ENCODE measurements around the gene SLC38A10. TPM values are rescaled to one million over a fixed set of nuclear protein-coding genes. Genes with fewer than 3 reads are reported as not detected.

SLC38A10 gene
- total and polyA plus RNA-seq, 12 donors = 17.6 to 190 (median 102) TPM

- no peaks in the 10 kb centered on the region for H3K27me3 ChIP-seq
- peak overlapping the region in 3 of 4 donors; percentile 31 to 65 (median 60) for H3K4me3 ChIP-seq
- no peak for TF ChIP-seq POLR2A (IDR thresholded peaks at IDR 0.05)
- no peak for TF ChIP-seq CTCF (IDR thresholded peaks at IDR 0.05)
- H3K36me3 ChIP-seq (replicated peaks in 1 of 2) = peaks cover 0 to 6% of the 10 kb centered on the region in 2 donors
- peaks cover 6 to 23% of the 10 kb centered on the region in 2 donors for H3K4me1 ChIP-seq (replicated peaks in 1 of 2)
- no peak for DNase-seq
- H3K27ac ChIP-seq = no peak overlapping the region
- WGBS, 4 donors = 0 to 1% (median 0%) methylated on average over 2 to 30 of the region's 30 CpGs; no CpG with 5 or more reads in 1 of the 4 donors
- intact Hi-C loops (cut with DNase I) = no loop called here
- no peaks in the 10 kb centered on the region for H3K9me3 ChIP-seq (replicated peaks in 1 of 3)
Observed at GRCh38 chr17:81222620-81222905, 72.5 kb downstream of the SLC38A10 start.

GRCh38 chr17:81221842-81222619 lies 73.1 kb downstream of the SLC38A10 start:
- intact Hi-C loops (cut with DNase I) = no loop called here
- WGBS, 4 donors = 8 to 16% (median 9%) methylated on average over 20 to 24 of the region's 24 CpGs; no CpG with 5 or more reads in 1 of the 4 donors
- peaks cover 6 to 23% of the 10 kb centered on the region in 2 donors for H3K4me1 ChIP-seq (replicated peaks in 1 of 2)
- peaks cover 0 to 6% of the 10 kb centered on the region in 2 donors for H3K36me3 ChIP-seq (replicated peaks in 1 of 2)
- peak overlapping the region in 3 of 4 donors; percentile 31 to 65 (median 60) for H3K4me3 ChIP-seq
- no peak overlapping the region for H3K27ac ChIP-seq
- TF ChIP-seq POLR2A (IDR thresholded peaks at IDR 0.05) (no peak), CTCF (IDR thresholded peaks at IDR 0.05) (no peak)
- no peak for DNase-seq
- no peaks in the 10 kb centered on the region for H3K27me3 ChIP-seq
- no peaks in the 10 kb centered on the region for H3K9me3 ChIP-seq (replicated peaks in 1 of 3)

GRCh38 chr17:81221371-81221841 lies 73.7 kb downstream of the SLC38A10 start:
- H3K4me3 ChIP-seq = no peak overlapping the region
- no peak for DNase-seq
- peaks cover 0 to 6% of the 10 kb centered on the region in 2 donors for H3K36me3 ChIP-seq (replicated peaks in 1 of 2)
- TF ChIP-seq POLR2A (IDR thresholded peaks at IDR 0.05) = no peak
- WGBS, 4 donors = 58 to 81% (median 71%) methylated on average over 7 to 11 of the region's 11 CpGs
- no peak overlapping the region for H3K27ac ChIP-seq
- H3K27me3 ChIP-seq = no peaks in the 10 kb centered on the region
- H3K9me3 ChIP-seq (replicated peaks in 1 of 3) = no peaks in the 10 kb centered on the region
- intact Hi-C loops (cut with DNase I) = no loop called here
- H3K4me1 ChIP-seq (replicated peaks in 1 of 2) = peaks cover 6 to 23% of the 10 kb centered on the region in 2 donors

- 90 to 97% (median 94%) methylated on average over 8 to 24 of the region's 24 CpGs for WGBS, 4 donors
- intact Hi-C loops (cut with DNase I) = no loop called here
- Histone ChIP-seq H3K27ac (no peak overlapping the region), H3K4me1 (replicated peaks in 1 of 2) (peaks cover 6 to 23% of the 10 kb centered on the region in 2 donors), H3K4me3 (no peak overlapping the region), H3K36me3 (replicated peaks in 1 of 2) (peaks cover 0 to 6% of the 10 kb centered on the region in 2 donors), H3K27me3 (no peaks in the 10 kb centered on the region), H3K9me3 (replicated peaks in 1 of 3) (no peaks in the 10 kb centered on the region)
- no peak for DNase-seq
- TF ChIP-seq CTCF (IDR thresholded peaks at IDR 0.05) (no peak), POLR2A (IDR thresholded peaks at IDR 0.05) (no peak)
Observed at GRCh38 chr17:81219476-81220180, 75.5 kb downstream of the SLC38A10 start.
